ENCODE data around the gene MAP4K4.

MAP4K4 gene

GRCh38 chr2:101692766-101693165 is 4.7 kb upstream of the MAP4K4 start:
- no peak for DNase-seq (ENCODE audit: low read depth)

GRCh38 chr2:101693991-101694588 is 3.4 kb upstream of the MAP4K4 start:
- no peak for DNase-seq (ENCODE audit: low read depth)

GRCh38 chr2:101696272-101697123 is 1.0 kb upstream of the MAP4K4 start:
- DNase-seq (ENCODE audit: low read depth): no peak

GRCh38 chr2:101698014-101698843 is 722 bp downstream of the MAP4K4 start:
- no peak for DNase-seq (ENCODE audit: low read depth)

- DNase-seq (ENCODE audit: low read depth): peak; percentile 46
Measured at GRCh38 chr2:101698844-101699754, 1.6 kb downstream of the MAP4K4 start.

GRCh38 chr2:101699755-101700461 is 2.4 kb downstream of the MAP4K4 start:
- DNase-seq (ENCODE audit: low read depth): no peak

GRCh38 chr2:101704046-101704466 is 6.5 kb downstream of the MAP4K4 start:
- no peak for DNase-seq (ENCODE audit: low read depth)

- no peak for DNase-seq (ENCODE audit: low read depth)
Measured at GRCh38 chr2:101704816-101705578, 7.5 kb downstream of the MAP4K4 start.

- no peak for DNase-seq (ENCODE audit: low read depth)
Measured at GRCh38 chr2:101706121-101706818, 8.8 kb downstream of the MAP4K4 start.

- no peak for DNase-seq (ENCODE audit: low read depth)
Measured at GRCh38 chr2:101706819-101707177, 9.3 kb downstream of the MAP4K4 start.

- DNase-seq (ENCODE audit: low read depth): no peak
Measured at GRCh38 chr2:101710036-101710435, 12.5 kb downstream of the MAP4K4 start.

GRCh38 chr2:101710471-101711318 is 13.2 kb downstream of the MAP4K4 start:
- DNase-seq (ENCODE audit: low read depth): no peak

- DNase-seq (ENCODE audit: low read depth): no peak
Measured at GRCh38 chr2:101714118-101714517, 16.6 kb downstream of the MAP4K4 start.

- DNase-seq (ENCODE audit: low read depth): no peak
Measured at GRCh38 chr2:101717071-101717845, 19.8 kb downstream of the MAP4K4 start.

- no peak for DNase-seq (ENCODE audit: low read depth)
Measured at GRCh38 chr2:101718479-101718878, 21.0 kb downstream of the MAP4K4 start.

GRCh38 chr2:101718993-101719571 is 21.6 kb downstream of the MAP4K4 start:
- DNase-seq (ENCODE audit: low read depth): no peak

GRCh38 chr2:101720732-101721131 is 23.2 kb downstream of the MAP4K4 start:
- DNase-seq (ENCODE audit: low read depth): no peak

- DNase-seq (ENCODE audit: low read depth): no peak
Measured at GRCh38 chr2:101722864-101723263, 25.4 kb downstream of the MAP4K4 start.

All from stimulated activated CD4-positive, alpha-beta T cell treated with anti-CD3 and anti-CD28 coated beads, Interleukin-2, amount 100 ng/mL, for 4 hours (primary cell).